Measurements from ENCODE around the gene HSD3B7.
A peak's percentile ranks its signal among the peaks of the same experiment; 100 is the strongest.

HSD3B7 gene

GRCh38 chr16:31031276-31031675 is 46.3 kb downstream of the HSD3B7 start:
- DNase-seq: no peak

- peak; percentile 90 to 93 (median 92) for DNase-seq
These were observed 48.0 kb downstream of the HSD3B7 start, which contains the start of gene STX4 for GRCh38 chr16:31032736-31033708. Gene STX4, plus strand, starts transcription at chr16:31033558. Its CDS starts 248 bp downstream, at chr16:31033806.

GRCh38 chr16:31033709-31034492 is 48.9 kb downstream of the HSD3B7 start:
- DNase-seq: peak; percentile 62 to 81 (median 69)

- DNase-seq: no peak
These were observed 51.7 kb downstream of the HSD3B7 start for GRCh38 chr16:31036691-31037090.

All from activated naive CD4-positive, alpha-beta T cell (primary cell).